Epithelial cell of proximal tubule (primary cell): ENCODE measurements around the gene GRPR. TPM values are rescaled to one million over a fixed set of nuclear protein-coding genes. Genes with fewer than 3 reads are reported as not detected.
"Not testable (repeated sequence)": the region's sequence is repeated elsewhere in the genome, so short reads cannot be mapped to it uniquely, and the experiment has no call there.

Source experiments
- DNase-seq: peaks from one replicate; pipeline ENCODE4 v3.0.0-alpha.2; 2011; ENCODE audit warnings: low read depth
- H3K4me3 ChIP-seq: 2 replicates; pipeline ENCODE4 v1.5.1; 2011; ENCODE audit warnings: low read depth, mild to moderate bottlenecking, low read length
- CTCF ChIP-seq: conservative IDR thresholded peaks from 2 replicates; pipeline ENCODE4 v1.5.1; 2012; ENCODE audit warnings: low read depth, mild to moderate bottlenecking, low read length
- total RNA-seq: library from RNA; depleted of rRNA; stranded (reverse); fragments of >200 nt; gene quantifications from 2 replicates; pipeline ENCODE4 v1.2.3, GENCODE V29; 2015

GRPR gene
- total RNA-seq, 1 donor from 2014 or later, result 0.40 TPM

DNA sequence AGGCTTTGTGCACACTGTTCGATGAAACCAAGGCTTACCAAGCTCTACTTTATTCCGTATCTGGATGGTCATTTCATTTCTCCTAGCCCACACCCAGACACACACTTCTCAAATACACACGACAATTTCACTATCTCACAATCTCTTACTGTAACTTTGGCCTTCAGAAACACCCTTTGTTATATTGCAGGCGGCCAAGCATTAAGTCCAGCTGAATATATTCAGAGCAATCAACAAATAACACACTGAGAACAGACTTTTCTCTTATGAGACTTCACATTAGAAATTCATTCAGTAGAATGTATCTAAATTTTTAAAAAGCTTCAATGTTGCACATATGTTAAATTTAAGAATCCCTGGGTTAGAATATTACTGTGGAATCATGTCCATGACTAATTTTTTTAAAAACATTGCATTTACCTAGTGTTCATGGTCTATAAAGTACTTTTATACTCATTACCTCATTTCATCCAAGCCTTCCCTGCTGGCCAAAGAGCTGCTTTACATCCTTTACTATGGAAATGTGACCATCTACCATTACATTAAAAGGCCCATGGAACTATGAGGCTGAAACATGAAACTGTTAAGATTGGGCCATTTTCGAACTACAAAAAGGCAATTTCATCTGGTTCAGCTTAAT lies 33.4 kb downstream of the GRPR start:
- H3K4me3 ChIP-seq, result no peak overlapping the region
- no peak for TF ChIP-seq CTCF
- DNase-seq, result no peak

DNA sequence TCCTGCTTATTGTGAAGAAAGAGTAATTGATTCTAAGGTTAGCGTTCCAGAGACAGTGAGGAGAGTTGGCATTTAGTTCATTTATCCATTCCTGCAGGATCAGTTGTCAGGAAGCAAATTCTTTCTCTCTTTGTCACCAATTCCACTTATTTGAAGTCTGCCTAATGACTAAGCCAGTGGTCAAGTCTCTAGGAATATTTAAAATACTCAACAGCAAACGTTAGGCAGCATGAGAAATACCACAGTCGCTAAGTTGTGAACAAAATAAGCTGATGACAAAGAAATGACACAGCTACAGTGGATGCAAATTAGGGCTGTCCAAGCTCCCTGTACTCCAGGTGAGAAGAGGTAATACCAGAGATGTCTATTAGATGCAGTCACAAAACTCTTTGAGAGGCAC lies 37.4 kb downstream of the GRPR start:
- no peak for TF ChIP-seq CTCF
- peak; percentile 86 for DNase-seq
- H3K4me3 ChIP-seq, result no peak overlapping the region

GRCh38 chrX:16161173-16161572 lies 37.8 kb downstream of the GRPR start:
- not testable (repeated sequence) for H3K4me3 ChIP-seq, DNase-seq

GRCh38 chrX:16162391-16162790 lies 39.0 kb downstream of the GRPR start:
- H3K4me3 ChIP-seq, result no peak overlapping the region
- DNase-seq, result no peak
- TF ChIP-seq CTCF, result no peak

DNA sequence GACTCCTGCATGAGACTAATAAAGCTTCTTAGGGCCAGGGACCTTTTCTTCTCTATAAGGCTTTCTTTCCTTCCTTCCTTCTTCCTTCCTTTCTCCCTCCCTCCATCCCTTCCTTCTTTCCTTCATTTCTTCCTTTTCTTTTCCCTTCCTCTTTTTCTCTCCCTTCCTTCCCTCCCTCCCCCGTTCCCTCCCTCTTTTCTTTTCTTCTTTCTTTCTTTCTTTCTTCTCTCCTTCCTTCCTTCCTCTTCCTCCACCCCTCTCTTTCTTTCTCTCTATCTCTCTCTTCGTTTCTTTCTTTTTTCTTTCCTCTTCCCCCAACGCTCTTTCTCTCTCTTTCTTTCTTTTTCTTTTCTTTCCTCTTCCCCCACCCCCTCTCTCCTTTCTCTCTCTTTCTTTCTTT lies 41.4 kb downstream of the GRPR start:
- H3K4me3 ChIP-seq, result no peak overlapping the region
- TF ChIP-seq CTCF, result no peak
- DNase-seq, result no peak

DNA sequence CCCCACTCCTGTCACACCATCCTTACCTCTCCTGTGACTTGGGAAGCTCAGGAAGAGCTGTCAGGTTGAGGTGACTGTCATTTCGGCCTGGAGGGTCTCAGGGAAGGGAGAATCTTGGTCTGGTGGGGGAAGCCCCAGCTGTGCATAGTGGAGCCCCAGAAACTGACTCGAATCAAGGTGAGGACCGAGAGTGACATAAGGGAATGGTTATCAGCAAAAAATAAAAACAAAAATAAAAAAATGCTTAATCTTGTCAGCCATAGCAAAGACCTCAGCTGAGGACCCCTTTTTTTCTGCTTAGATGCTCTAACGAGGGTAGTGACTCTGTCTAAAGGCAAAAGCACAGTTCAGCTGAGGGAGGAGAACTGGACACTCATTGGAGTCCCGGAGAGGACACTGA lies 43.8 kb downstream of the GRPR start, which contains the start of gene MAGEB17:
Gene MAGEB17 (plus strand): TSS at position 301 of the 400 bp plus-strand sequence. CDS start 2,902 bp downstream, outside the sequence.
- DNase-seq, result no peak
- H3K4me3 ChIP-seq, result no peak within 1 kb of the TSS
- no peak for TF ChIP-seq CTCF

GRCh38 chrX:16171039-16171438 lies 47.7 kb downstream of the GRPR start:
- no peak for TF ChIP-seq CTCF
- no peak overlapping the region for H3K4me3 ChIP-seq

More at GRCh38 chrX:16171039-16171438, 47.7 kb downstream of the GRPR start:
- no peak for DNase-seq
